ENCODE measurements around the gene CTIF.

DNA sequence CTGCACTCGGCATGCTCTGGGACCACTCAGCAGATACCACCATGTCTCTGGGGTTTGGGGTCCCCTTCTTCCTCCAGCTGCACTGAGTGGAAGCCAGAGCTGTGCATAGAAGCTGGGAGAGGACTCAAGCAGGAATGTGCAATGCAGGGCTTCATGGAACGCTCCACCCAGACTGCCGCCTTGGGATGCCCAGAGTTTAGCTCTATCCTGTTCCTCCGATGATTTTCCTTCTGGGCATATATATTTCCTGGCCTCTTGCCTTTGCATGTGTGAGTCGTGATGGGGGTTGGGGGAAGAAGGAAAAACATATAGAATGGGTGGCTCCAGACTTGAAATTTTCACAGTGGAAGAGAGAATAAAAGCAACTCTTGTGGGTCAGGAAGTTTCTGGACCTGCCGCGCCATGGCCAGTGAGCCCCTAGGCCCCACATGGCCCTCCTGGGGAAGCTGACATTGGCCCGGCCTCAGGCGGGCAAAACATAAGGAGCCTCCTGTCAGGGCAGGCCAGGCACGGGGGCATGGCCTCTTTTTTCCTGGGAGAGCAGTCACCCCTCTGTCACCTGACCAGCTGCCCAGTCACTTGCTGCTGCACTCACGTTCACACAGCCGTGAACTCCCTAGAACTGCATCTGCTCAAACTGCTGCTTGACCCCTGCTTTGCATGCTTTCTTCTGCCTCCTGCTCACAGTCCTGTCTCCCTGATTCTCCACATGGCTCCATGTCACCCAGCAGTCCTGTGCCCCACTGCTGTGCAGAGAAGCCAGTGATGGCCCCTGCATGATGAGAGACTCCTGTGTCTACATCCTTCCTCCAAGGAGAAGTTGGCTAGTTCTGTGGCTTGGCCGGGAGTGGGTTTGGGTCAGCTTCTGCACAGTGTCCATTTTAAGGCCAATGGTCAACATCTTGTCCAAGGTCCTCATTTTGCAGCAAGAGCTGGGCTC lies 197.8 kb downstream of the CTIF start:
- TF ChIP-seq, protein P1, sequence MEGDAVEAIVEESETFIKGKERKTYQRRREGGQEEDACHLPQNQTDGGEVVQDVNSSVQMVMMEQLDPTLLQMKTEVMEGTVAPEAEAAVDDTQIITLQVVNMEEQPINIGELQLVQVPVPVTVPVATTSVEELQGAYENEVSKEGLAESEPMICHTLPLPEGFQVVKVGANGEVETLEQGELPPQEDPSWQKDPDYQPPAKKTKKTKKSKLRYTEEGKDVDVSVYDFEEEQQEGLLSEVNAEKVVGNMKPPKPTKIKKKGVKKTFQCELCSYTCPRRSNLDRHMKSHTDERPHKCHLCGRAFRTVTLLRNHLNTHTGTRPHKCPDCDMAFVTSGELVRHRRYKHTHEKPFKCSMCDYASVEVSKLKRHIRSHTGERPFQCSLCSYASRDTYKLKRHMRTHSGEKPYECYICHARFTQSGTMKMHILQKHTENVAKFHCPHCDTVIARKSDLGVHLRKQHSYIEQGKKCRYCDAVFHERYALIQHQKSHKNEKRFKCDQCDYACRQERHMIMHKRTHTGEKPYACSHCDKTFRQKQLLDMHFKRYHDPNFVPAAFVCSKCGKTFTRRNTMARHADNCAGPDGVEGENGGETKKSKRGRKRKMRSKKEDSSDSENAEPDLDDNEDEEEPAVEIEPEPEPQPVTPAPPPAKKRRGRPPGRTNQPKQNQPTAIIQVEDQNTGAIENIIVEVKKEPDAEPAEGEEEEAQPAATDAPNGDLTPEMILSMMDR (IDR thresholded peaks at IDR 0.05; ENCODE audit: insufficient read depth, low read length, poor library complexity, severe bottlenecking) = no peak
- no peak for TF ChIP-seq EZH2phosphoT487 (conservative IDR thresholded peaks at IDR 0.05; ENCODE audit: low read length)
